K562 (cell line): ENCODE results near the gene ANKRD65. TPM values are rescaled to one million over a fixed set of nuclear protein-coding genes. Genes with fewer than 3 reads are reported as not detected.

Experiments
- AFF4 ChIP-seq: sonication (generic); formaldehyde crosslinking; IDR thresholded peaks from 2 replicates; pipeline ENCODE4 v1.8.0; 2023; ENCODE audit warnings: mild to moderate bottlenecking, missing genetic modification reagents
- DMBX1 ChIP-seq: fragments of 250-450 bp; sonication (Bioruptor Pico); IDR thresholded peaks from 2 replicates; pipeline ENCODE4 v1.8.0; 2022; ENCODE audit warnings: inconsistent platforms, mild to moderate bottlenecking, moderate library complexity, borderline replicate concordance
- E2F3 ChIP-seq: fragments of 250-450 bp; sonication (Bioruptor Pico); IDR thresholded peaks from 2 replicates; pipeline ENCODE4 v1.4.0; 2020; ENCODE audit warnings: mild to moderate bottlenecking
- FOXA3 ChIP-seq, 2 experiments: fragments of 450-650 bp in 1 of 2; sonication (generic) in 1 of 2; formaldehyde crosslinking; IDR thresholded peaks in 1 of 2; conservative IDR thresholded peaks in 1 of 2; 2 replicates each; pipeline versions ENCODE4 v1.4.0 to v1.8.0; 2020 to 2022; ENCODE audit warnings: mild to moderate bottlenecking in 2 of 2, missing genetic modification reagents in 1 of 2
- GABPB2 ChIP-seq: fragments of 250-450 bp; sonication (Bioruptor Pico); conservative IDR thresholded peaks from 2 replicates; pipeline ENCODE4 v1.5.1; 2021; ENCODE audit warnings: mild to moderate bottlenecking
- MCM3 ChIP-seq: fragments of 450-650 bp; IDR thresholded peaks from 2 replicates; pipeline ENCODE4 v1.6.1; 2016
- NCOA1 ChIP-seq: fragments of 450-650 bp; IDR thresholded peaks from 2 replicates; pipeline ENCODE4 v1.6.1; 2016; ENCODE audit warnings: low read depth
- NFIC ChIP-seq: fragments of 450-650 bp; IDR thresholded peaks from 2 replicates; pipeline ENCODE4 v1.6.1; 2017; ENCODE audit warnings: mild to moderate bottlenecking, inconsistent platforms
- NR2F6 ChIP-seq: fragments of 450-650 bp; formaldehyde crosslinking; IDR thresholded peaks from 2 replicates; pipeline ENCODE4 v1.4.0; 2020; ENCODE audit warnings: mild to moderate bottlenecking
- POLR2H ChIP-seq: IDR thresholded peaks from 2 replicates; pipeline ENCODE4 v1.6.1; 2016; ENCODE audit warnings: missing genetic modification characterization, low read depth, mild to moderate bottlenecking, control low read depth, missing compliant biosample characterization, moderate library complexity
- RCOR1 ChIP-seq, 2 experiments: IDR thresholded peaks; 2 replicates each; pipeline ENCODE4 v1.6.1; 2012; ENCODE audit warnings: low read depth in 2 of 2, low read length in 2 of 2, borderline replicate concordance in 1 of 2, improper control_type of control experiment in 1 of 2
- RFX5 ChIP-seq: IDR thresholded peaks from 2 replicates; pipeline ENCODE4 v1.6.1; 2011; ENCODE audit warnings: low read depth, mild to moderate bottlenecking, improper control_type of control experiment, low read length
- SETDB1 ChIP-seq: IDR thresholded peaks from one replicate; pipeline ENCODE4 v1.6.1; 2012; ENCODE audit warnings: low read length, control low read depth, inconsistent platforms
- SP2 ChIP-seq: IDR thresholded peaks from 2 replicates; pipeline ENCODE4 v1.6.1; 2011; ENCODE audit warnings: mild to moderate bottlenecking, low read depth, low read length, moderate library complexity; ENCODE audit not compliant: poor library complexity, severe bottlenecking; ENCODE audit errors: extremely low read depth
- THAP7 ChIP-seq: fragments of 250-450 bp; sonication (Bioruptor Pico); IDR thresholded peaks from 2 replicates; pipeline ENCODE4 v1.5.0; 2021
- ZBTB34 ChIP-seq: fragments of 250-450 bp; sonication (Bioruptor Pico); IDR thresholded peaks from 2 replicates; pipeline ENCODE4 v1.8.0; 2021; ENCODE audit warnings: mild to moderate bottlenecking, moderate library complexity
- ZNF583 ChIP-seq: fragments of 250-450 bp; sonication (Bioruptor Pico); IDR thresholded peaks from 2 replicates; pipeline ENCODE4 v1.4.0; 2020
- polyA plus RNA-seq, 8 experiments: library from polyadenylated mRNA; depleted of rRNA in 4 of 8; stranded (reverse) in 5 of 8; unstranded in 3 of 8; fragments of >200 nt; fragmentation: Nextera tagmentation in 2 of 8; fragmentation: Illumina TruSeq in 1 of 8; extraction: Ambion mirVana in 2 of 8; extraction: Trizol in 1 of 8; gene quantifications; 2 replicates each; pipeline versions ENCODE4 v1.2.1 to v1.2.3, GENCODE V29; 2011 to 2014; ENCODE audit warnings: inconsistent platforms in 1 of 8, missing spikeins in 1 of 8
- total RNA-seq, 7 experiments: library from RNA; depleted of rRNA in 6 of 7; stranded (reverse); fragments of >200 nt in 6 of 7; fragmentation: Illumina TruSeq in 2 of 7; extraction: Trizol in 2 of 7; gene quantifications; 2 replicates each; pipeline versions ENCODE4 v1.2.1 to v1.2.3, GENCODE V29; 2011 to 2021; ENCODE audit warnings: low replicate concordance in 1 of 7
- TF ChIP-seq, protein P1 (sequence below): fragments of 250-450 bp; sonication (Bioruptor Pico); IDR thresholded peaks from 2 replicates; pipeline ENCODE4 v1.4.0; 2020; ENCODE audit warnings: borderline replicate concordance
- TF ChIP-seq, protein P2 (sequence below): sonication (generic); formaldehyde crosslinking; IDR thresholded peaks from 2 replicates; pipeline ENCODE4 v1.8.1; 2023; ENCODE audit warnings: mild to moderate bottlenecking, missing genetic modification reagents, moderate library complexity

Gene ANKRD65
- total and polyA plus RNA-seq, 9 of the 15 experiments (the other 6 are each of a cell fraction or from before 2014, with no cell fraction given), result not detected

DNA sequence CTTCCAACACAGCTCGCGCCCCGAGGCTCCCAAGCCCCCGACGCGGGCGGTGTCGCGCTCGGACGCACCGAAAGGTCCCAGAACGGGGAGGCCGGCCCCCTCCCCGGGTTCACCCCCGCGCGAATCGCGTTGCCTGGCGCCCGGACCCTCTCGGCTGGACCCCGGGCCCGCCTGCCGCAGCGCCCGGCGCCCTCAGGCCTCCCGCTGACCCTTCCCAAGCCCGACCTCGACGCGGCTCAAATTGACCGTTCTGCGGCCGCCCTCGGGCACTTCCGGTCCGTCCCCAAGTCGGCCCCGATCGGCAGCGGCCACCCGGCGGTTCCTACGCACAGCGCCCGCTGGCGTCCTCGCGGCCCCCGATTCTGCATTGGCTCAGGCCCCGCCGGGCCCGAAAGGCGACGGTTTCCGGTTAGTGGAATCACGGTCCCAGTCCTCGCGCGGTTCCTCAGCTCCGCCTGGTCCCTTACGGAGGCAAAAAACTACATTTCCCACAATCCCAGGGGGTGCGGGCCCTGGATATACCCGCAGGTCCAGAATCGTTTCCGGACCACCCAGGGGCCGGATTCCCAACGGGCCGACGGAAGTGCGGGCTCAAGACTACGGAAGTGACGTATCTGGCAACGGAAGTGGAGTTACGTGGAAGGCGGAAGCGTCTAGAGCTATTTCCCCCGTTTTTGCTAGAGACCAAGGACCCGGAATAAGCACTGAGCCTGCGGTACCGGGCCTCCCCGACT, 46.0 kb downstream of the ANKRD65 start, which contains the start of gene AURKAIP1 (continued):
- TF ChIP-seq FOXA3 (CRISPR knock-in tag; conservative IDR thresholded peaks at IDR 0.05 in 1 of 2, IDR thresholded peaks at IDR 0.05 in 1 of 2), result no peak
- peak; percentile 99 for TF ChIP-seq NCOA1
- peak; percentile 93 for TF ChIP-seq POLR2H (tag)
- 0 out of 2 replicates have a peak, but pooled peaks have one; percentile 49 for TF ChIP-seq RFX5
- no peak for TF ChIP-seq ZBTB34
- TF ChIP-seq DMBX1 (CRISPR knock-in tag), result peak; percentile 77; the same call in 1 of the 2 replicates
- peak in 1 of 2 experiments; percentile 77; a peak in 3 of 4 replicates for TF ChIP-seq RCOR1 (IDR thresholded peaks at IDR 0.05; ENCODE audit: borderline replicate concordance in 1 of 2, low read depth in 2 of 2, low read length in 2 of 2)
- peak; percentile 99 for TF ChIP-seq AFF4 (CRISPR knock-in tag)
- no peak for TF ChIP-seq SP2
- TF ChIP-seq, protein P1, sequence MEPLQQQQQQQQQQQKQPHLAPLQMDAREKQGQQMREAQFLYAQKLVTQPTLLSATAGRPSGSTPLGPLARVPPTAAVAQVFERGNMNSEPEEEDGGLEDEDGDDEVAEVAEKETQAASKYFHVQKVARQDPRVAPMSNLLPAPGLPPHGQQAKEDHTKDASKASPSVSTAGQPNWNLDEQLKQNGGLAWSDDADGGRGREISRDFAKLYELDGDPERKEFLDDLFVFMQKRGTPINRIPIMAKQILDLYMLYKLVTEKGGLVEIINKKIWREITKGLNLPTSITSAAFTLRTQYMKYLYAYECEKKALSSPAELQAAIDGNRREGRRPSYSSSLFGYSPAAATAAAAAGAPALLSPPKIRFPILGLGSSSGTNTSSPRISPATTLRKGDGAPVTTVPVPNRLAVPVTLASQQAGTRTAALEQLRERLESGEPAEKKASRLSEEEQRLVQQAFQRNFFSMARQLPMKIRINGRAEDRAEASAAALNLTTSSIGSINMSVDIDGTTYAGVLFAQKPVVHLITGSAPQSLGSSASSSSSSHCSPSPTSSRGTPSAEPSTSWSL (CRISPR knock-in tag), result peak; percentile 82; the same call in 1 of the 2 replicates
- peak; percentile 84 for TF ChIP-seq NFIC
- peak; percentile 91 for TF ChIP-seq ZNF583
- no peak for TF ChIP-seq SETDB1
- TF ChIP-seq GABPB2 (CRISPR knock-in tag), result peak; percentile 1; the same call in 1 of the 2 replicates
- no peak for TF ChIP-seq MCM3
- TF ChIP-seq, protein P2, sequence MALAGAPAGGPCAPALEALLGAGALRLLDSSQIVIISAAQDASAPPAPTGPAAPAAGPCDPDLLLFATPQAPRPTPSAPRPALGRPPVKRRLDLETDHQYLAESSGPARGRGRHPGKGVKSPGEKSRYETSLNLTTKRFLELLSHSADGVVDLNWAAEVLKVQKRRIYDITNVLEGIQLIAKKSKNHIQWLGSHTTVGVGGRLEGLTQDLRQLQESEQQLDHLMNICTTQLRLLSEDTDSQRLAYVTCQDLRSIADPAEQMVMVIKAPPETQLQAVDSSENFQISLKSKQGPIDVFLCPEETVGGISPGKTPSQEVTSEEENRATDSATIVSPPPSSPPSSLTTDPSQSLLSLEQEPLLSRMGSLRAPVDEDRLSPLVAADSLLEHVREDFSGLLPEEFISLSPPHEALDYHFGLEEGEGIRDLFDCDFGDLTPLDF (CRISPR knock-in tag), result peak; percentile 96
- TF ChIP-seq NR2F6 (CRISPR knock-in tag), result peak; percentile 78; the same call in 1 of the 2 replicates
- peak; percentile 77 for TF ChIP-seq E2F3 (CRISPR knock-in tag)
- peak; percentile 93 for TF ChIP-seq THAP7 (CRISPR knock-in tag)
